HepG2 (cell line): ENCODE measurements around the gene FIZ1. TPM values are rescaled to one million over a fixed set of nuclear protein-coding genes. Genes with fewer than 3 reads are reported as not detected.

Source experiments
- ASH2L ChIP-seq: fragments of 300-600, 200-600 bp; sonication (generic); IDR thresholded peaks from 2 replicates; pipeline ENCODE4 v1.7.0; 2017; ENCODE audit warnings: low read depth, mild to moderate bottlenecking, moderate library complexity, mixed read lengths, low read length; ENCODE audit not compliant: insufficient read length
- ATF7-NPFF ChIP-seq: sonication (generic); formaldehyde crosslinking; IDR thresholded peaks from 2 replicates; pipeline ENCODE4 v1.8.1; 2023; ENCODE audit warnings: mild to moderate bottlenecking, low read depth, missing genetic modification reagents, moderate library complexity
- CCDC6 ChIP-seq: sonication (generic); formaldehyde crosslinking; IDR thresholded peaks from 2 replicates; pipeline ENCODE4 v1.8.1; 2022; ENCODE audit warnings: mild to moderate bottlenecking, missing genetic modification reagents, moderate library complexity
- EP300 ChIP-seq, 3 experiments: sonication (generic) in 1 of 3; formaldehyde crosslinking in 1 of 3; IDR thresholded peaks; 2 replicates each; pipeline versions ENCODE4 v1.5.1 to v1.6.1; 2011 to 2020; ENCODE audit warnings: low read depth in 2 of 3, low read length in 2 of 3, borderline replicate concordance in 1 of 3, improper control_type of control experiment in 1 of 3, mild to moderate bottlenecking in 1 of 3, missing genetic modification reagents in 1 of 3, moderate library complexity in 1 of 3
- GABPA ChIP-seq, 2 experiments: IDR thresholded peaks; 2 replicates each; pipeline ENCODE4 v1.6.1; 2011 to 2016; ENCODE audit warnings: low read depth in 2 of 2, low read length in 1 of 2, missing biosample characterization in 1 of 2, missing genetic modification characterization in 1 of 2
- HMG20B ChIP-seq: conservative IDR thresholded peaks from 2 replicates; pipeline ENCODE4 v1.6.1; 2016; ENCODE audit warnings: missing genetic modification reagents, missing compliant biosample characterization
- KDM5B ChIP-seq: sonication (generic); formaldehyde crosslinking; IDR thresholded peaks from 2 replicates; pipeline ENCODE4 v1.4.0; 2020; ENCODE audit warnings: missing genetic modification reagents, mild to moderate bottlenecking, borderline replicate concordance
- KLF6 ChIP-seq: IDR thresholded peaks from 2 replicates; pipeline ENCODE4 v1.8.0; 2016; ENCODE audit warnings: missing biosample characterization, missing genetic modification reagents
- MAF1 ChIP-seq: sonication (generic); formaldehyde crosslinking; IDR thresholded peaks from 2 replicates; pipeline ENCODE4 v1.5.0; 2020; ENCODE audit warnings: missing genetic modification reagents, borderline replicate concordance
- MIER2 ChIP-seq: IDR thresholded peaks from 2 replicates; pipeline ENCODE4 v1.6.1; 2016; ENCODE audit warnings: missing biosample characterization, missing genetic modification reagents
- RNF219 ChIP-seq: sonication (generic); formaldehyde crosslinking; IDR thresholded peaks from 2 replicates; pipeline ENCODE4 v1.5.0; 2020; ENCODE audit warnings: mild to moderate bottlenecking, missing genetic modification reagents
- RORA ChIP-seq: sonication (generic); formaldehyde crosslinking; IDR thresholded peaks from 2 replicates; pipeline ENCODE4 v1.5.0; 2020; ENCODE audit warnings: mild to moderate bottlenecking, missing genetic modification reagents, moderate library complexity
- SIX4 ChIP-seq: sonication (generic); formaldehyde crosslinking; IDR thresholded peaks from 2 replicates; pipeline ENCODE4 v1.4.0; 2020; ENCODE audit warnings: missing genetic modification reagents
- SMARCC2 ChIP-seq: fragments of 450-650 bp; IDR thresholded peaks from 2 replicates; pipeline ENCODE4 v1.6.1; 2017; ENCODE audit warnings: antibody characterized with exemption, mild to moderate bottlenecking
- SRF ChIP-seq: IDR thresholded peaks from 2 replicates; pipeline ENCODE4 v1.6.1; 2011; ENCODE audit warnings: mild to moderate bottlenecking, low read depth, low read length, moderate library complexity
- SRSF9 ChIP-seq: fragments of 200-400 bp; formaldehyde crosslinking; IDR thresholded peaks from 2 replicates; pipeline ENCODE4 v1.6.1; 2018; ENCODE audit warnings: borderline replicate concordance, mild to moderate bottlenecking, low read depth, low read length; ENCODE audit not compliant: insufficient read depth, poor library complexity, severe bottlenecking
- ZBTB7A ChIP-seq: sonication (generic); formaldehyde crosslinking; IDR thresholded peaks from 2 replicates; pipeline ENCODE4 v1.8.0; 2022; ENCODE audit warnings: mild to moderate bottlenecking, missing genetic modification reagents
- ZNF12 ChIP-seq: sonication (generic); formaldehyde crosslinking; IDR thresholded peaks from 2 replicates; pipeline ENCODE4 v1.5.0; 2020; ENCODE audit warnings: missing genetic modification reagents
- ZNF230 ChIP-seq: sonication (generic); formaldehyde crosslinking; IDR thresholded peaks from 2 replicates; pipeline ENCODE4 v1.4.0; 2020; ENCODE audit warnings: mild to moderate bottlenecking, missing genetic modification reagents
- ZNF33B ChIP-seq: sonication (generic); formaldehyde crosslinking; IDR thresholded peaks from 2 replicates; pipeline ENCODE4 v1.5.1; 2020; ENCODE audit warnings: mild to moderate bottlenecking, missing genetic modification reagents
- ZNF777 ChIP-seq: sonication (generic); formaldehyde crosslinking; IDR thresholded peaks from 2 replicates; pipeline ENCODE4 v1.4.0; 2020; ENCODE audit warnings: missing genetic modification reagents
- polyA plus RNA-seq, 8 experiments: library from polyadenylated mRNA; depleted of rRNA in 3 of 8; stranded (reverse) in 7 of 8; unstranded in 1 of 8; fragments of >200 nt; fragmentation: Illumina TruSeq in 4 of 8; extraction: Trizol in 4 of 8; gene quantifications; 2 replicates each; pipeline versions ENCODE4 v1.2.1 to v1.2.3, GENCODE V29; 2011 to 2016; ENCODE audit warnings: low read depth in 4 of 8, missing spikeins in 1 of 8, mixed read lengths in 1 of 8; ENCODE audit not compliant: insufficient read depth in 1 of 8
- total RNA-seq, 5 experiments: library from RNA; depleted of rRNA; stranded (reverse); fragments of >200 nt; fragmentation: Illumina TruSeq; extraction: Trizol; gene quantifications; 2 replicates each; pipeline ENCODE4 v1.2.3, GENCODE V29; 2016; ENCODE audit warnings: low read depth in 1 of 5
- TF ChIP-seq, protein P1 (sequence below): IDR thresholded peaks from 2 replicates; pipeline ENCODE4 v1.6.1; 2016; ENCODE audit warnings: mild to moderate bottlenecking
- TF ChIP-seq, protein P2 (sequence below): sonication (generic); formaldehyde crosslinking; IDR thresholded peaks from 2 replicates; pipeline ENCODE4 v1.4.0; 2020; ENCODE audit warnings: missing genetic modification reagents
- TF ChIP-seq, protein P3 (sequence below): sonication (generic); formaldehyde crosslinking; IDR thresholded peaks from 2 replicates; pipeline ENCODE4 v1.8.1; 2022; ENCODE audit warnings: low read depth, mild to moderate bottlenecking, missing genetic modification reagents

The FIZ1 gene
- total and polyA plus RNA-seq, 2 of the 13 experiments (the other 11 are each of a cell fraction or from before 2014, with no cell fraction given) = 3.6 to 5.9 TPM

DNA sequence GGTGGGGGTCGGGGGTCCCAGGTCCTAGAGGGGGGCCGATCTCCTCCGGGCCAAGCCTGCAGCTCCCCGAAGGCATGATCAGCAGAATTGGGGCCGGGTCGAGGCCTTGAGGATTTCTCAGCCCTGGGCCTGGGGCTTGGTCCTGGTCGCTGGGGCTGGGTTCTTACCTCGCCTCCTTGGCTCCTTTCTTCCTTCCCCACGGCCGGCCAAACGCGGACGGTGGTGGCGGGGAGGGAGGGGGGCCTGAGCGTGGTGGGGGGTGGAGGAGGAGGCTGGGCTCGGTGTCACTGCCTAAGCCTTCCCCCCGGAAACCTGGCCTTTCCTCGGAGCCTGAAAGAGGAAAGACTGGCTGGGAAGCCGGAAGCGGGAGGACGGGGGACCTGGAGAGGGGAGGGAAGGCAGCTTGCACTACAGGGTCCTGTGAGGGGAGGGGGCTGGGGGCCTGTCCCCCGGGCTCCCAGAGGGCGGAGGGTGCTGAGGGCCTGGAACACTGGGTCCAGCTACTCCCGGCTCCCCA lies 18.6 kb downstream of the FIZ1 start, which contains the start of gene ZNF579 (continued):
- TF ChIP-seq RORA (CRISPR knock-in tag) = no peak
- TF ChIP-seq CCDC6 = 0 out of 2 replicates have a peak, but pooled peaks have one; percentile 27
- TF ChIP-seq MIER2 (CRISPR knock-in tag) = peak; percentile 84
- TF ChIP-seq ZBTB7A (CRISPR knock-in tag) = no peak
- peak; percentile 62 for TF ChIP-seq ASH2L
- TF ChIP-seq, protein P1, sequence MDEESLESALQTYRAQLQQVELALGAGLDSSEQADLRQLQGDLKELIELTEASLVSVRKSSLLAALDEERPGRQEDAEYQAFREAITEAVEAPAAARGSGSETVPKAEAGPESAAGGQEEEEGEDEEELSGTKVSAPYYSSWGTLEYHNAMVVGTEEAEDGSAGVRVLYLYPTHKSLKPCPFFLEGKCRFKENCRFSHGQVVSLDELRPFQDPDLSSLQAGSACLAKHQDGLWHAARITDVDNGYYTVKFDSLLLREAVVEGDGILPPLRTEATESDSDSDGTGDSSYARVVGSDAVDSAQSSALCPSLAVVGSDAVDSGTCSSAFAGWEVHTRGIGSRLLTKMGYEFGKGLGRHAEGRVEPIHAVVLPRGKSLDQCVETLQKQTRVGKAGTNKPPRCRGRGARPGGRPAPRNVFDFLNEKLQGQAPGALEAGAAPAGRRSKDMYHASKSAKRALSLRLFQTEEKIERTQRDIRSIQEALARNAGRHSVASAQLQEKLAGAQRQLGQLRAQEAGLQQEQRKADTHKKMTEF = no peak; the same call in 1 of the 2 replicates
- no peak for TF ChIP-seq RNF219 (CRISPR knock-in tag)
- TF ChIP-seq HMG20B (CRISPR knock-in tag) = no peak
- peak; percentile 52; the same call in 1 of the 2 replicates for TF ChIP-seq ZNF12 (CRISPR knock-in tag)
- TF ChIP-seq, protein P2, sequence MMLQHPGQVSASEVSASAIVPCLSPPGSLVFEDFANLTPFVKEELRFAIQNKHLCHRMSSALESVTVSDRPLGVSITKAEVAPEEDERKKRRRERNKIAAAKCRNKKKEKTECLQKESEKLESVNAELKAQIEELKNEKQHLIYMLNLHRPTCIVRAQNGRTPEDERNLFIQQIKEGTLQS (CRISPR knock-in tag) = no peak
- TF ChIP-seq KDM5B = peak; percentile 45; the same call in 1 of the 2 replicates
- peak; percentile 84 for TF ChIP-seq GABPA (IDR thresholded peaks at IDR 0.05; ENCODE audit: low read depth, low read length)
- peak; percentile 93 for TF ChIP-seq GABPA (CRISPR knock-in tag; IDR thresholded peaks at IDR 0.05; ENCODE audit: low read depth)
- no peak for TF ChIP-seq KLF6 (CRISPR knock-in tag)
- peak in 1 of 2 experiments; percentile 29; a peak in 1 of 4 replicates for TF ChIP-seq EP300 (IDR thresholded peaks at IDR 0.05; ENCODE audit: low read depth in 2 of 2, low read length in 2 of 2)
- no peak for TF ChIP-seq EP300 (CRISPR knock-in tag; IDR thresholded peaks at IDR 0.05; ENCODE audit: borderline replicate concordance)
- TF ChIP-seq SRSF9 = no peak
- no peak; the same call in 1 of the 2 replicates for TF ChIP-seq ZNF777 (CRISPR knock-in tag)
- no peak for TF ChIP-seq ZNF230 (CRISPR knock-in tag)
- TF ChIP-seq MAF1 (CRISPR knock-in tag) = no peak
- no peak for TF ChIP-seq SRF
- TF ChIP-seq ATF7-NPFF (CRISPR knock-in tag) = no peak
- TF ChIP-seq ZNF33B (CRISPR knock-in tag) = no peak
- TF ChIP-seq, protein P3, sequence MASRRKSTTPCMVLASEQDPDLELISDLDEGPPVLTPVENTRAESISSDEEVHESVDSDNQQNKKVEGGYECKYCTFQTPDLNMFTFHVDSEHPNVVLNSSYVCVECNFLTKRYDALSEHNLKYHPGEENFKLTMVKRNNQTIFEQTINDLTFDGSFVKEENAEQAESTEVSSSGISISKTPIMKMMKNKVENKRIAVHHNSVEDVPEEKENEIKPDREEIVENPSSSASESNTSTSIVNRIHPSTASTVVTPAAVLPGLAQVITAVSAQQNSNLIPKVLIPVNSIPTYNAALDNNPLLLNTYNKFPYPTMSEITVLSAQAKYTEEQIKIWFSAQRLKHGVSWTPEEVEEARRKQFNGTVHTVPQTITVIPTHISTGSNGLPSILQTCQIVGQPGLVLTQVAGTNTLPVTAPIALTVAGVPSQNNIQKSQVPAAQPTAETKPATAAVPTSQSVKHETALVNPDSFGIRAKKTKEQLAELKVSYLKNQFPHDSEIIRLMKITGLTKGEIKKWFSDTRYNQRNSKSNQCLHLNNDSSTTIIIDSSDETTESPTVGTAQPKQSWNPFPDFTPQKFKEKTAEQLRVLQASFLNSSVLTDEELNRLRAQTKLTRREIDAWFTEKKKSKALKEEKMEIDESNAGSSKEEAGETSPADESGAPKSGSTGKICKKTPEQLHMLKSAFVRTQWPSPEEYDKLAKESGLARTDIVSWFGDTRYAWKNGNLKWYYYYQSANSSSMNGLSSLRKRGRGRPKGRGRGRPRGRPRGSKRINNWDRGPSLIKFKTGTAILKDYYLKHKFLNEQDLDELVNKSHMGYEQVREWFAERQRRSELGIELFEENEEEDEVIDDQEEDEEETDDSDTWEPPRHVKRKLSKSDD = no peak
- no peak for TF ChIP-seq SMARCC2
- no peak for TF ChIP-seq SIX4 (CRISPR knock-in tag)
